Activated T-cell treated with anti-CD3 and anti-CD28 coated beads, Interleukin-2, amount 50 U/mL, for 24 hours (primary cell): ENCODE measurements around the gene CFAP74.
A peak's percentile ranks its signal among the peaks of the same experiment; 100 is the strongest.

Experiments used
- DNase-seq: peaks from one replicate; pipeline ENCODE4 v3.0.0-alpha.2; 2020
- H3K27ac Mint-ChIP-seq: 2 replicates; pipeline ENCODE4 v1.8.0; 2020; ENCODE audit warnings: mild to moderate bottlenecking, mixed read lengths
- H3K27me3 Mint-ChIP-seq: 2 replicates; pipeline ENCODE4 v1.8.0; 2020; ENCODE audit warnings: mixed read lengths
- H3K36me3 Mint-ChIP-seq: 2 replicates; pipeline ENCODE4 v1.8.0; 2020; ENCODE audit warnings: low read depth, mixed read lengths
- H3K4me1 Mint-ChIP-seq: 2 replicates; pipeline ENCODE4 v1.8.0; 2020; ENCODE audit warnings: low read depth, mixed read lengths
- H3K4me3 Mint-ChIP-seq: 2 replicates; pipeline ENCODE4 v1.8.0; 2020; ENCODE audit warnings: mild to moderate bottlenecking, moderate library complexity, mixed read lengths
- H3K9me3 Mint-ChIP-seq: 2 replicates; pipeline ENCODE4 v1.8.0; 2020; ENCODE audit warnings: mixed read lengths

Gene CFAP74, protein sequence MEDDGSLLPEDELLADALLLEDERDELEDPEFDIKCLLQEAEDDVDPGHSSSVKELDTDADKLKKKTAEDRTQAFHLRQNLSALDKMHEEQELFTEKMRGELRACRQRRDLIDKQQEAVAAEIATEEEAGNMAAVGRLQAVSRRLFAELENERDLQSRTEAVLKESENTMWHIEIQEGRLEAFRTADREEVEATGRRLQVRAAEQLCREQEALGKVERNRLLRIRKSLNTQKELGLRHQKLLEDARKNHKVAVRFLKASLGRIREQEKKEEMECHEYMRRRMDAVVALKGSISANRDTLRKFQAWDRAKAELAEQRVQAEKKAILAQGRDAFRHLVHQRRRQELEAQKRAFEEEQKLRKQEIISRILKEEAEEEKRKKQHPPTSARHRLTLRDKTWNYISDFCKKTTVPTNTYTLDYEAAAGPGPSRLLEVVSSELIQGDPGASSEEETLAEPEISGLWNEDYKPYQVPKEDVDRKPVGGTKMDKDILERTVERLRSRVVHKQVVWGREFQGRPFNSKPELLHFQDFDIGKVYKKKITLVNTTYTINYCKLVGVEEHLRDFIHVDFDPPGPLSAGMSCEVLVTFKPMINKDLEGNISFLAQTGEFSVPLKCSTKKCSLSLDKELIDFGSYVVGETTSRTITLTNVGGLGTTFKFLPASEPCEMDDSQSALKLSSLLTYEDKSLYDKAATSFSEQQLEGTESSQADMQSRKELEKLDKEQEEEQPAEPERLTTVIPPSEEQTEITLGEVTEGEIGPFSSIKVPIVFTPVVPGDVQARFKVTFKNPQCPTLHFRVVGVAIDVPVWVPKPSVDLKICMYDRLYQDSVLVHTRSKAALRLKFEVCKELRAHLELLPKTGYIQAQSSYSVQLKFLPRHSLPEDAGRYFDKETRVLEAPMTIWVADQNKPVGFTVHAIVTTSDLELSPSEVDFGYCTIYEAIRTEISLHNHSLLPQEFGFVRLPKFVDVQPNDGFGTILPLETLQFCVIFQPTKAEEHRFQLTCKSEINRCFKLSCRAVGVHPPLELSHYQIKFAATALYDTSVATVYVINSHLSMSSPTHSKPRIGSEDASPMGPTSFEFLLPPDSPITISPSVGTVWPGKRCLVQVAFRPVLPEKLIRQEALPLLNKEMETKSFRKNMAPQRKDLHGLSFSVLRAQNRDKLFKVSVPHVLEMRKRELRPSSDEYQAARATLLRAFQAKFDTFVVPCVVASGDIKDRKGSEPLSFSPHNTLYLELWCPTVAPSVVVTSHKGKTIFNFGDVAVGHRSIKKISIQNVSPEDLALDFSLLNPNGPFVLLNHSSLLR (N-terminal part only)

GRCh38 chr1:2003541-2004131 is at the start of gene CFAP74:
TSS of gene CFAP74 (minus strand) at chr1:2003786. CDS start at chr1:1990956, 12,830 bp downstream.
- no peak for DNase-seq
- no peaks in the 10 kb centered on the region for H3K4me1 Mint-ChIP-seq
- H3K4me3 Mint-ChIP-seq = no peak within 1 kb of the TSS
- peaks cover 55% of the 10 kb centered on the region for H3K27me3 Mint-ChIP-seq
- no peaks in the 10 kb centered on the region for H3K36me3 Mint-ChIP-seq
- H3K9me3 Mint-ChIP-seq = no peaks in the 10 kb centered on the region
- no peak within 1 kb of the TSS for H3K27ac Mint-ChIP-seq

- Mint-ChIP-seq H3K4me3 (no peak overlapping the region), H3K27ac (no peak overlapping the region), H3K9me3 (no peaks in the 10 kb centered on the region), H3K4me1 (peaks cover 16% of the 10 kb centered on the region), H3K36me3 (peaks cover 12% of the 10 kb centered on the region), H3K27me3 (peaks cover 12% of the 10 kb centered on the region)
- no peak for DNase-seq
Observed at GRCh38 chr1:2053217-2053616, 49.6 kb upstream of the CFAP74 start.

DNA sequence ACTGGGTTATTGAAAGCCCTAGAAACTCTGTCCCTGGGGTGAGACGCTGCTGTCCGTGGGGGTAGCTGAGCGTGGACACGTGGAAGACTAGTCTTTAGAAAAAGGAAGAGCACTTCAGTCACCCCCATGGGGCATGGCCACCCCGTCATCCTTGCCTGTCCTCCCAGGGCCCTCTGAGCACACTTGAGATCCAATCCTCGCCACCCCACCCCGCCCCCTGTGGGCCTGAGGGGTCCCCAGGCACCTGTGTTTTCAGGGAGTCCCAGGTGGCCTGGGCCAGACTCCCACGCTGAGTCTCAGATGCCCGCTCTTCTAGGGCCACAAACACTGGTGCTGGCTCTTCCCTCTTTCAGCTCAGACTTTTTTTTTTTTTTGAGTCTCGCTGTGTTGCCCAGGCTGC is 49.2 kb upstream of the CFAP74 start:
- Mint-ChIP-seq H3K4me1 (peaks cover 16% of the 10 kb centered on the region), H3K27ac (no peak overlapping the region), H3K27me3 (peaks cover 14% of the 10 kb centered on the region), H3K4me3 (no peak overlapping the region), H3K9me3 (no peaks in the 10 kb centered on the region), H3K36me3 (peaks cover 12% of the 10 kb centered on the region)
- DNase-seq = no peak

DNA sequence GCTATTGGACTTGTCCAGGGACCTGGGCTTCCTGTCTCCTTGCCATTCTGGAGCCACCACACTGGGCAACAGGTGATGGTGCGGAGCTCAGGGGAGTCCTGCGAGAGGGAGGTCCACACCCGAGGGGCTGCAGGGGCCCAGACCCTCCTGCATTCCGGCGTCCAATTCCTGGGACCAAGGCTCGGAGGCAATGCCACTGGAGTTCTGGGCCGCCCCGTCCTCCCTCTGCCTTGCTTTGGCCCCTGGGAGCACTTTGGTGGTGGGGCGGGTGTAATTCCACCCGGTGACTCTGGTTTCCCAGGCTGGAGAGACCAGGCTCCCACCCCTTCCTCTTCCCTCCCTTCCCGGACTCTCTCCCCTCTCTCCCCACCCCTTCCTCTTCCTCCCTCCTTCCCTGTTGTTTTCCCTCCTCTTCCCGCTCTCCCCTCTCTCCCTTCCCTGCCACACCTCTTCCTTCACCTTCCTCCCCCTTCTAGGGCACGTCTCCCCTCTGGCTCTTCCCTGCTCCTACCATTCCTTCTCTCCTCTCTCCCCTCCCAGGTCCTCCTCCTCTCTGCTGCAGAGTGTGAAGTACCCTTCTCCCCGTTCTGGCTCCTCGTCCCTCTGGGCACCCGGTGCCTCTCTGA is 48.6 kb upstream of the CFAP74 start:
- no peak overlapping the region for H3K27ac Mint-ChIP-seq
- peak overlapping the region; percentile 69 for H3K4me3 Mint-ChIP-seq
- H3K4me1 Mint-ChIP-seq = peaks cover 16% of the 10 kb centered on the region
- H3K9me3 Mint-ChIP-seq = no peaks in the 10 kb centered on the region
- H3K27me3 Mint-ChIP-seq = peaks cover 14% of the 10 kb centered on the region
- DNase-seq = no peak
- H3K36me3 Mint-ChIP-seq = peaks cover 11% of the 10 kb centered on the region

DNA sequence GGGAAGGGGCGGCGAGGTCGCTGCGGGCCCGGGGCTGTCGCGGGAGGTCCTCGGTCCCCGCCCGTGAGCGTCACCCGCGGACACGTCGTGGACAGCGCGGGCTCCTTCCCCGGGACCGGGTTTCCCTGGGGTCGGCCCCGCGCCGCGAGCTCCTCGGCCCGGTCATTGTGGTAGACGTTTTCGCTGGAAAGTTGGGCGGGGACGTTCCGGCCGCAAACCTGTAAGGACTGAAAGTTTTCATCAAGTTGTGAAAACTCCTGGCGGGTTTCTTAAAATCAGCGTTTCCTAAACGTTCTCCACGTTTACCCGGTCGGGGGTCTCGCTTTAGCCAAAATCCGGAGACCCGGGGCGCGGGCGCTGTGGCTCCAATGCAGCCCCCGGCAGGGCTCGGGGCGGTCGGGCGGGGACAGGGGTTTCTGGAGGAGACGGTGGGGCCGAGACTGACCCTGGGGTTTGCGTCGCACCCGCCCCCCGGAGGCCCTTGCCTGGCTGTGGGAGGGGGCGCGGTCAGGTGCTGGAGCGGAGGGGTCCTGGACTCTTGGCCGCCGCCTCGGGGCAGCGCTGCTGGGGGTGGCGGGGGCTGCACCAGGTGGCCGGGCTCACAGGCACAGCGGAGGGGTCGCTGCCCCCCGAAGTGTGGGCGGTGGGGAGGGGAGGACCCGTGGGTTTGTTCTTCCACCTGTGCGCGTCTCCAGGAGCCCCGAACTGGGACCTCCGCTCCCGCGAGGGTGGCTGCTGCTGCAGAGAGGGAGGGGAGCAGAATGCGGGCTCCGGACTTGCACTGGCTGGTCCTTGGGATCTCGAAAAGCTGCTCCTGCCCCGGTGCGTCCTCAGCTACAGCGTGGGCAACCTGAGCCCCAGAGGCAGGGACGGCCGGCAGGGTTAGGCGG is 47.5 kb upstream of the CFAP74 start:
- Mint-ChIP-seq H3K36me3 (peaks cover 2% of the 10 kb centered on the region), H3K9me3 (no peaks in the 10 kb centered on the region), H3K4me1 (peaks cover 16% of the 10 kb centered on the region), H3K27me3 (peaks cover 16% of the 10 kb centered on the region), H3K27ac (no peak overlapping the region), H3K4me3 (peak overlapping the region; percentile 69)
- DNase-seq = no peak

- H3K36me3 Mint-ChIP-seq = no peaks in the 10 kb centered on the region
- no peak for DNase-seq
Observed at GRCh38 chr1:2050461-2050792, 46.8 kb upstream of the CFAP74 start.

GRCh38 chr1:2049718-2050431 is 46.3 kb upstream of the CFAP74 start, which contains the start of gene PRKCZ:
TSS of gene PRKCZ (plus strand) at chr1:2050411. CDS start at chr1:2050631, 220 bp downstream.
- Mint-ChIP-seq H3K36me3 (no peaks in the 10 kb centered on the region), H3K9me3 (no peaks in the 10 kb centered on the region), H3K4me1 (peaks cover 26% of the 10 kb centered on the region), H3K27ac (peak within 1 kb of the TSS; percentile 61), H3K4me3 (peak within 1 kb of the TSS; percentile 78), H3K27me3 (peaks cover 21% of the 10 kb centered on the region)
- DNase-seq = peak; percentile 97

More at GRCh38 chr1:2050461-2050792, 46.8 kb upstream of the CFAP74 start:
- H3K9me3 Mint-ChIP-seq = no peaks in the 10 kb centered on the region
- H3K4me3 Mint-ChIP-seq = peak overlapping the region; percentile 69
- H3K27me3 Mint-ChIP-seq = peaks cover 20% of the 10 kb centered on the region
- H3K4me1 Mint-ChIP-seq = peaks cover 21% of the 10 kb centered on the region
- no peak overlapping the region for H3K27ac Mint-ChIP-seq

GRCh38 chr1:2049225-2049717 is 45.7 kb upstream of the CFAP74 start:
- H3K4me3 Mint-ChIP-seq = peak overlapping the region; percentile 78
- peak overlapping the region; percentile 61 for H3K27ac Mint-ChIP-seq
- H3K9me3 Mint-ChIP-seq = no peaks in the 10 kb centered on the region
- no peaks in the 10 kb centered on the region for H3K36me3 Mint-ChIP-seq
- H3K27me3 Mint-ChIP-seq = peaks cover 21% of the 10 kb centered on the region
- peaks cover 26% of the 10 kb centered on the region for H3K4me1 Mint-ChIP-seq
- peak; percentile 49 for DNase-seq

DNA sequence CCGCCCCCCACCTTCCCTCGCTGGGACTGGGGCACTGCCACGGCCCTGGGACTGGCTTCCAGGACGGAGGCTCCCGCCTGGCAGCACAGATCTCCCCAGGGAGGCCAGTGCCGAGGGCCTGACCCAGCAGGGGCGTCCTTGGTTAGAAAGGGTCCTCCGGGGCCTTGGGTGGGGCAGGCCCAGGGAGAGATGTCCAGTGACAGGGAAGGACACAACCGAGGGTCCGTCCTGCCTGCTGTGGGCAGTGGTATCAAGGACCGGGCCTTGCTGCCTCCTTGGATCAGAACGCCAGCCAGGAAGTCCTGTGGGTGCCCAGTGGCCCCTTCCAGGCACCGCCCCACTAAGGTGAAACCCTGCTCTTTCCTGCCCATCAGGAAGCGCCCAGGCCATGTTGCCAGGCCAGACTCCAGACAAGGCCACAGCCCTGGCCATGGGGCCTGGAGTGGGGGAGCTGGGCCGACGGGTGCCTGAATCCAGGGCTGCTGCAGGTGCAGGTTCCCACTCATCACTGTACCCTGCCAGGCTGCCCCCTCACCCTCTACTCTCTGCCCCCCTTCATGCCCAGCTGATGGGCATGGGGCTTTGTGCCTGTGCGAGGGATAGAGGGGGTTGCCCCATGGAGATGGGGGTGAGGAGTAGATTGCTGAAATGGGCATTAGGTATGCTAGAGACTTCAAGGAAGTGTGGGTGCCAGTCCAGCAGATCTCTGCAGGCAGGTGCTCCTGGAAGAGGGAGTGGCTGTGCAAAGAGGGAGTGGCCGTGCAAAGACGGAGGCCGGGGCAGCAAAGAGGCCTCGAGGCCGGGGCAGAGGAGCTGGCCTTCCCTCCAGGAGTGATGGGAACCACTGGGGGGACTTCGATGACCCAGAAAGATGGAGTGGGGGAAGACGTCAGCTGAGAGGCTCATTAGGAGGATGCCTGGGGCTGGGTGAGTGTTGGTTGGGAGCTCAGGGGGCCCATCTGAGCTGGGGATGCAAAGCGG is 44.5 kb upstream of the CFAP74 start:
- H3K4me1 Mint-ChIP-seq = peaks cover 27% of the 10 kb centered on the region
- no peak overlapping the region for H3K27ac Mint-ChIP-seq
- peak overlapping the region; percentile 53 for H3K4me3 Mint-ChIP-seq
- no peak for DNase-seq
- H3K27me3 Mint-ChIP-seq = peaks cover 21% of the 10 kb centered on the region
- H3K36me3 Mint-ChIP-seq = no peaks in the 10 kb centered on the region
- H3K9me3 Mint-ChIP-seq = no peaks in the 10 kb centered on the region

- H3K36me3 Mint-ChIP-seq = no peaks in the 10 kb centered on the region
- H3K27ac Mint-ChIP-seq = no peak overlapping the region
- H3K4me3 Mint-ChIP-seq = no peak overlapping the region
- H3K4me1 Mint-ChIP-seq = peaks cover 25% of the 10 kb centered on the region
- DNase-seq = no peak
- H3K9me3 Mint-ChIP-seq = no peaks in the 10 kb centered on the region
- H3K27me3 Mint-ChIP-seq = peaks cover 21% of the 10 kb centered on the region
Observed at GRCh38 chr1:2046953-2047748, 43.6 kb upstream of the CFAP74 start.
